Measurements from ENCODE around the gene CKAP2.
"Not testable (repeated sequence)": the region's sequence is repeated elsewhere in the genome, so short reads cannot be mapped to it uniquely, and the experiment has no call there.

Gene CKAP2

GRCh38 chr13:52454820-52455676, at the start of gene CKAP2:
Gene CKAP2, plus strand, starts transcription at chr13:52455478. Its CDS starts 79 bp downstream, at chr13:52455557.
- DNase-seq: peak; percentile 97 to 99 (median 99)

- peak; percentile 25 to 80 (median 71) for DNase-seq
Measured at GRCh38 chr13:52405767-52406494, 49.3 kb upstream of the CKAP2 start, which contains the start of gene THSD1. Gene THSD1, minus strand, starts transcription at chr13:52406172. Its CDS starts 3,572 bp downstream, at chr13:52402600.

- no peak for DNase-seq
Measured at GRCh38 chr13:52406629-52407028, 48.6 kb upstream of the CKAP2 start.

GRCh38 chr13:52407436-52407835, 47.8 kb upstream of the CKAP2 start:
- DNase-seq: not testable (repeated sequence)

GRCh38 chr13:52408071-52408658, 47.1 kb upstream of the CKAP2 start:
- DNase-seq: not testable (repeated sequence)

- no peak for DNase-seq
Measured at GRCh38 chr13:52411629-52412028, 43.6 kb upstream of the CKAP2 start.

GRCh38 chr13:52412128-52412527, 43.1 kb upstream of the CKAP2 start:
- DNase-seq: no peak

- DNase-seq: peak in 1 of 3 experiments; percentile 51
Measured at GRCh38 chr13:52414051-52414450, 41.2 kb upstream of the CKAP2 start.

GRCh38 chr13:52414963-52415362, 40.3 kb upstream of the CKAP2 start:
- no peak for DNase-seq

GRCh38 chr13:52419080-52419479, 36.2 kb upstream of the CKAP2 start:
- no peak for DNase-seq

- DNase-seq: no peak
Measured at GRCh38 chr13:52421216-52421615, 34.1 kb upstream of the CKAP2 start.

GRCh38 chr13:52428295-52428694, 27.0 kb upstream of the CKAP2 start:
- peak in 1 of 3 experiments; percentile 44 for DNase-seq

- DNase-seq: no peak
Measured at GRCh38 chr13:52432456-52432855, 22.8 kb upstream of the CKAP2 start.

- DNase-seq: no peak
Measured at GRCh38 chr13:52446265-52446664, 9.0 kb upstream of the CKAP2 start.

- no peak for DNase-seq
Measured at GRCh38 chr13:52447354-52447753, 7.9 kb upstream of the CKAP2 start.

- no peak for DNase-seq
Measured at GRCh38 chr13:52447815-52448552, 7.3 kb upstream of the CKAP2 start.

GRCh38 chr13:52449331-52450011, 5.8 kb upstream of the CKAP2 start:
- DNase-seq: peak in 1 of 3 experiments; percentile 58

GRCh38 chr13:52450012-52450792, 5.1 kb upstream of the CKAP2 start, which contains the start of gene VPS36:
Gene VPS36, minus strand, starts transcription at chr13:52450634. Its CDS starts 40 bp downstream, at chr13:52450594.
- peak; percentile 97 to 99 (median 99) for DNase-seq

GRCh38 chr13:52450793-52451116, 4.5 kb upstream of the CKAP2 start:
- no peak for DNase-seq

GRCh38 chr13:52451135-52451804, 4.0 kb upstream of the CKAP2 start:
- no peak for DNase-seq

GRCh38 chr13:52452470-52452869, 2.8 kb upstream of the CKAP2 start:
- no peak for DNase-seq
